DMS 273 (cell line): Measurements from ENCODE around the gene CD6.
A peak's percentile ranks its signal among the peaks of the same experiment; 100 is the strongest.

Source experiments
- DNase-seq: peaks from one replicate; lab custom pipeline; 2025; ENCODE audit not compliant: unreplicated experiment; lab: John Stamatoyannopoulos, UW

CD6 gene

GRCh38 chr11:60971520-60971919 lies at the start of gene CD6:
CD6 (plus strand) TSS chr11:60971680; CDS start chr11:60971866, 186 bp downstream.
- DNase-seq = no peak

- no peak for DNase-seq
These were observed 49.6 kb upstream of the CD6 start for GRCh38 chr11:60921777-60922335.

GRCh38 chr11:60922906-60923305 lies 48.6 kb upstream of the CD6 start:
- DNase-seq = no peak

GRCh38 chr11:60923326-60923725 lies 48.2 kb upstream of the CD6 start:
- peak; percentile 55 for DNase-seq

- DNase-seq = no peak
These were observed 47.7 kb upstream of the CD6 start for GRCh38 chr11:60923800-60924109.

- peak; percentile 86 for DNase-seq
These were observed 47.2 kb upstream of the CD6 start, which contains the start of gene TMEM132A for GRCh38 chr11:60924110-60924905. TMEM132A (plus strand) TSS chr11:60924460; CDS start chr11:60924634, 174 bp downstream.

- DNase-seq = peak; percentile 43
These were observed 46.3 kb upstream of the CD6 start for GRCh38 chr11:60924906-60925853.

- DNase-seq = no peak
These were observed 45.6 kb upstream of the CD6 start for GRCh38 chr11:60925868-60926267.

- DNase-seq = no peak
These were observed 45.0 kb upstream of the CD6 start for GRCh38 chr11:60926500-60926899.

GRCh38 chr11:60927061-60927592 lies 44.4 kb upstream of the CD6 start:
- DNase-seq = no peak

- DNase-seq = no peak
These were observed 43.9 kb upstream of the CD6 start for GRCh38 chr11:60927600-60927999.

GRCh38 chr11:60928563-60929001 lies 42.9 kb upstream of the CD6 start:
- DNase-seq = no peak

- DNase-seq = no peak
These were observed 41.7 kb upstream of the CD6 start for GRCh38 chr11:60929764-60930163.

- no peak for DNase-seq
These were observed 41.1 kb upstream of the CD6 start for GRCh38 chr11:60930394-60930793.

- no peak for DNase-seq
These were observed 39.6 kb upstream of the CD6 start for GRCh38 chr11:60931917-60932316.

GRCh38 chr11:60932605-60933356 lies 38.7 kb upstream of the CD6 start:
- DNase-seq = no peak

- DNase-seq = no peak
These were observed 37.9 kb upstream of the CD6 start for GRCh38 chr11:60933416-60934123.

GRCh38 chr11:60934124-60934789 lies 37.2 kb upstream of the CD6 start:
- no peak for DNase-seq

- no peak for DNase-seq
These were observed 36.5 kb upstream of the CD6 start for GRCh38 chr11:60934790-60935605.
